Stomach (tissue), 4 donors: ENCODE results near the gene RARS1.

Experiments
- CTCF ChIP-seq, 7 experiments: fragments of 450-650 bp in 4 of 7; fragments of 200-600 bp in 3 of 7; sonication (generic) in 3 of 7; IDR thresholded peaks; one replicate each; pipeline ENCODE4 v1.5.1; 2016 to 2019; ENCODE audit warnings: antibody characterized with exemption in 7 of 7, control low read depth in 2 of 7, mild to moderate bottlenecking in 1 of 7
- EP300 ChIP-seq: sonication (generic); formaldehyde crosslinking; IDR thresholded peaks from one replicate; pipeline ENCODE4 v1.6.1; 2017; ENCODE audit warnings: antibody characterized with exemption
- POLR2AphosphoS5 ChIP-seq, 3 donors: sonication (generic); formaldehyde crosslinking; IDR thresholded peaks; one replicate each; pipeline ENCODE4 v1.6.1; 2016; ENCODE audit warnings: antibody characterized with exemption in 3 of 3

- TF ChIP-seq POLR2AphosphoS5 (IDR thresholded peaks at IDR 0.05) (no peak), EP300 (no peak), CTCF (IDR thresholded peaks at IDR 0.05) (no peak)
These were observed 25.7 kb upstream of the RARS1 start for GRCh38 chr5:168460606-168461005.
